OCI-LY7 (cell line): Measurements from ENCODE around the gene WDR48. TPM values are rescaled to one million over a fixed set of nuclear protein-coding genes. Genes with fewer than 3 reads are reported as not detected.
A peak's percentile ranks its signal among the peaks of the same experiment; 100 is the strongest.

Experiments
- BruUV-seq: library from RNA; stranded (reverse); fragments of 400-500 nt; replicated peaks from 2 replicates; lab custom pipeline; 2021; lab: Mats Ljungman, UMichigan
- CTCF ChIA-PET: fragments of 300-600 bp; sonication (Branson Sonifier 250); formaldehyde crosslinking; loops from one replicate; lab custom pipeline; 2022; ENCODE audit warnings: antibody characterized with exemption; ENCODE audit not compliant: unreplicated experiment; lab: Charles Lee
- POLR2A ChIA-PET: fragments of 300-600 bp; sonication (Branson Sonifier 250); formaldehyde crosslinking; loops from one replicate; lab custom pipeline; 2022; ENCODE audit warnings: antibody characterized with exemption; lab: Charles Lee
- DNase-seq: peaks from one replicate; pipeline ENCODE4 v3.0.0-alpha.2; 2015; ENCODE audit warnings: low spot score
- H2AFZ ChIP-seq: fragments of 200-600 bp; sonication (generic), shearing (Covaris generic); 2 replicates; pipeline ENCODE4 v1.6.1; 2014; ENCODE audit warnings: mild to moderate bottlenecking, antibody characterized with exemption, low read length, moderate library complexity
- H3K27ac ChIP-seq: fragments of 200-600 bp; sonication (generic); 2 replicates; pipeline ENCODE4 v1.5.1; 2014; ENCODE audit warnings: mixed run types, low read depth, mild to moderate bottlenecking, moderate library complexity, low read length, inconsistent platforms; ENCODE audit not compliant: poor library complexity, severe bottlenecking
- H3K36me3 ChIP-seq: fragments of 200-600 bp; sonication (generic); 2 replicates; pipeline ENCODE4 v1.6.1; 2014; ENCODE audit warnings: mild to moderate bottlenecking, antibody characterized with exemption, low read length, moderate library complexity, mixed read lengths; ENCODE audit not compliant: insufficient read depth
- H3K4me1 ChIP-seq: fragments of 200-600 bp; sonication (generic); 2 replicates; pipeline ENCODE4 v1.5.1; 2014; ENCODE audit warnings: mild to moderate bottlenecking, low read length; ENCODE audit not compliant: insufficient read depth, poor library complexity, severe bottlenecking
- H3K4me2 ChIP-seq: fragments of 200-600 bp; sonication (generic); 2 replicates; pipeline ENCODE4 v1.6.1; 2014; ENCODE audit warnings: mild to moderate bottlenecking, low read length
- H3K4me3 ChIP-seq: fragments of 200-600 bp; sonication (generic); 2 replicates; pipeline ENCODE4 v1.5.1; 2014; ENCODE audit warnings: mild to moderate bottlenecking, low read depth, low read length; ENCODE audit not compliant: poor library complexity, severe bottlenecking
- H3K79me2 ChIP-seq: fragments of 200-600 bp; sonication (generic); 2 replicates; pipeline ENCODE4 v1.6.1; 2016; ENCODE audit warnings: low read depth, mild to moderate bottlenecking, low read length, moderate library complexity, mixed read lengths; ENCODE audit not compliant: insufficient read depth
- H3K9me2 ChIP-seq: fragments of 200-600 bp; sonication (generic); 2 replicates; pipeline ENCODE4 v1.6.1; 2016; ENCODE audit warnings: mild to moderate bottlenecking, low read length, mixed read lengths; ENCODE audit not compliant: insufficient read depth
- H3K9me3 ChIP-seq: fragments of 200-600 bp; sonication (generic); 2 replicates; pipeline ENCODE4 v1.6.1; 2014; ENCODE audit warnings: mild to moderate bottlenecking, mixed run types, low read length, mixed read lengths
- H4K20me1 ChIP-seq: fragments of 200-600 bp; sonication (generic); 2 replicates; pipeline ENCODE4 v1.6.1; 2014; ENCODE audit warnings: mild to moderate bottlenecking, antibody characterized with exemption, low read length, moderate library complexity, mixed read lengths; ENCODE audit not compliant: insufficient read depth
- CTCF ChIP-seq: fragments of 200-600 bp; sonication (generic); conservative IDR thresholded peaks from 2 replicates; pipeline ENCODE4 v1.5.1; 2014; ENCODE audit warnings: mild to moderate bottlenecking, antibody characterized with exemption, low read length, moderate library complexity, mixed read lengths
- EZH2phosphoT487 ChIP-seq: fragments of 200-600 bp; sonication (generic); IDR thresholded peaks from 2 replicates; pipeline ENCODE4 v1.6.1; 2018; ENCODE audit warnings: low read depth, borderline replicate concordance, mild to moderate bottlenecking, mixed run types, antibody characterized with exemption, low read length, moderate library complexity, mixed read lengths
- intact Hi-C: fragments of 100-400 bp; cut with micrococcal nuclease; formaldehyde crosslinking; loops from one replicate; pipeline ENCODE4 v1.10.0; 2022; ENCODE audit not compliant: unreplicated experiment
- total RNA-seq, 2 experiments: library from RNA; depleted of rRNA in 1 of 2; stranded (reverse); fragments of >200 nt in 1 of 2; shearing (Covaris generic) in 1 of 2; gene quantifications; 2 replicates each; pipeline ENCODE4 v1.2.3, GENCODE V29; 2014 to 2022

WDR48 gene
- total RNA-seq, 2 experiments from 2014 or later: 12.3 to 38.4 TPM

- Histone ChIP-seq H3K4me1 (no peaks in the 10 kb centered on the region), H2AFZ (no peak overlapping the region), H3K9me2 (no peaks in the 10 kb centered on the region), H3K27ac (no peak overlapping the region), H3K36me3 (peaks cover 28% of the 10 kb centered on the region), H3K9me3 (no peaks in the 10 kb centered on the region), H3K79me2 (no peaks in the 10 kb centered on the region), H3K4me2 (no peak overlapping the region), H3K4me3 (no peak overlapping the region), H4K20me1 (no peaks in the 10 kb centered on the region)
- no TSS peak for BruUV-seq
- CTCF ChIA-PET: no interaction called here
- POLR2A ChIA-PET: interaction anchor here (0.9 kb wide), 1 partner anchor 12 kb away, joined by 4 read pairs; no protein-coding TSS in a partner anchor
- intact Hi-C loops: no loop called here
- TF ChIP-seq CTCF (no peak), EZH2phosphoT487 (no peak)
- DNase-seq: no peak
Measured at GRCh38 chr3:39135170-39135805, 83.5 kb downstream of the WDR48 start.

- Histone ChIP-seq H4K20me1 (no peaks in the 10 kb centered on the region), H3K4me2 (no peak overlapping the region), H3K9me2 (no peaks in the 10 kb centered on the region), H3K27ac (no peak overlapping the region), H3K79me2 (no peaks in the 10 kb centered on the region), H3K9me3 (no peaks in the 10 kb centered on the region), H2AFZ (no peak overlapping the region), H3K4me3 (no peak overlapping the region), H3K36me3 (peaks cover 40% of the 10 kb centered on the region), H3K4me1 (peaks cover 12% of the 10 kb centered on the region)
- no peak for TF ChIP-seq EZH2phosphoT487
- TF ChIP-seq CTCF: peak; percentile 28; the same call in 1 of the 2 replicates
- no peak for DNase-seq
- no TSS peak for BruUV-seq
- intact Hi-C loops: no loop called here
- POLR2A ChIA-PET: interaction anchor here (0.9 to 1.1 kb wide), 2 partner anchors 11 to 13 kb away, joined by 3 to 4 read pairs; no protein-coding TSS in a partner anchor
- CTCF ChIA-PET: no interaction called here
Measured at GRCh38 chr3:39136533-39137434, 85.0 kb downstream of the WDR48 start.
